ENCODE results near the gene SIGLEC9. TPM values are rescaled to one million over a fixed set of nuclear protein-coding genes. Genes with fewer than 3 reads are reported as not detected.
"Not testable (repeated sequence)": the region's sequence is repeated elsewhere in the genome, so short reads cannot be mapped to it uniquely, and the experiment has no call there.

The SIGLEC9 gene
- total RNA-seq, 1 donor from 2014 or later, result 0.18 TPM

DNA sequence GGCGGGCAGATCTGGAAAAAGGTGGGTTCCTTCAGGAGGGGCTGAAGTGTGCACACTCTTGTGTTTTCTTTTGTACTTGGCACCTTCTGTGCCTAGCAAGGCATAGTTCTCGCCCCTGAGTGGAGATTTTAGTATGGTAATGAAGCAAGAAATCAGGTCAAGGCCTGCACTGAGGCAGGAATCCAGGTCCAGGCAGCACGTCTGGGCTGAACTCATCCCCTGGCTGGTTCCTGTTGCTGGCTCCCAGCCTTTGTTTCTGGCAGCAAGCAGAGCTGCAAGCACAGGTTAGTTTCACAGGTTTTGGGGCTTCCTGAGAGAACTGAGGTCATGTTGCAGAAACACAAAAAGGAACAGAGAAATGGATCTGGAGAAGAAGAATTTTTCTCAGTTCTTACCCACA is 38.6 kb downstream of the SIGLEC9 start:
- Mint-ChIP-seq H3K27ac (no peak overlapping the region), H3K27me3 (ENCODE audit: low read depth) (peaks cover 6% of the 10 kb centered on the region), H3K4me1 (ENCODE audit: low read depth) (peaks cover 50% of the 10 kb centered on the region)

DNA sequence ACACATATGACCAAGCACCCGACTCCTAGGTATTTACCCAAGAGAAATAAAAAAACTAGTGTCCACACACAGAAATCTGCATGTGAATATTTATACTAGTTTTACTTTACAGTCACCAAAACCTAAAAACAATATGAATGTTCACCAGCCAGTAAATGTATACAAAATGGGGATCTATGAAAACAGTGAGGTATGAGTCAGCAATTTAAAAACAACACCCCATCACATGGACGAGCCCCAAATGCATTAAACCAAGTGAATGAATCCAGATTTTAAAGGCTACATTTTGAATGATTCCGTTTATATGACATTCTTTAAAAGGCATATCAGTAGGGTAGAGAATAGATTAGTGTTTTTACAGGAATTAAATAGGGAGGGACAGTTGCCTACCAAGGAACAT is 39.5 kb downstream of the SIGLEC9 start:
- Mint-ChIP-seq H3K4me1 (ENCODE audit: low read depth) (peaks cover 52% of the 10 kb centered on the region), H3K9me3 (no peaks in the 10 kb centered on the region), H3K27ac (peak overlapping the region; percentile 33), H3K27me3 (ENCODE audit: low read depth) (peaks cover 4% of the 10 kb centered on the region), H3K4me3 (ENCODE audit: low read depth) (no peak overlapping the region), H3K36me3 (ENCODE audit: low read depth) (no peaks in the 10 kb centered on the region)
- DNase-seq (ENCODE audit: low spot score), result no peak
- intact Hi-C loops (cut with micrococcal nuclease), result no loop called here

More for the DNA sequence above, 38.6 kb downstream of the SIGLEC9 start:
- intact Hi-C loops (cut with micrococcal nuclease), result no loop called here
- H3K4me3 Mint-ChIP-seq (ENCODE audit: low read depth), result no peak overlapping the region
- H3K9me3 Mint-ChIP-seq, result no peaks in the 10 kb centered on the region
- H3K36me3 Mint-ChIP-seq (ENCODE audit: low read depth), result no peaks in the 10 kb centered on the region
- DNase-seq (ENCODE audit: low spot score), result no peak

DNA sequence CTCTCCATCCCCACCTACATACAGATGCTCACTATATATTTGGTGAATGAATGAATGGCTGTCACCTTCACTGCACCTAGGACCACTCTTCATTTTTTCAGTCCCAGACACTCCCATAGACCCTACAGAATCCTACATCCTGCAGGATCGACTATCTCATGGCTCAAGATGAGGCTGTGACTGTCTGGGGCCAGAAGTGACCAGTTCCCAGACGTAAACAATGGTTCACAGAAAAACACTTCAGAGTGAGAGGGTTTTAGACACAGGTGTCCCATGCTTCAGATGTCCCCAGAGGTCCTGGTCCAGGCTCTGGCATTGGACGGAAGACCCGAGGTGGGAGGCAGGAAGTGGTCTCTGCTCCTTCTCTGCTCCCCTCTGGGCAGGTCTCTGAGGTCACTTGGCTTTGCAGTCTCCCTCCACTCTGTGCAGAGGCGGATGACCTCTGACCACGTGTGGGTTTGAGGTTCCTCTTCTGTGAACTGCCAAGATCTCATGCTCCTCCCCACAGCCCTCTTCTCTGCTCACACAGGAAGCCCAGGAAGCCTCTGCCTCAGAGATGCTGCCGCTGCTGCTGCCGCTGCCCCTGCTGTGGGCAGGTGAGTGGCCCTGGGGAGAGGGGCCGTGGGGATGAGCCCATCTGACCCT is 42.3 kb downstream of the SIGLEC9 start:
- Mint-ChIP-seq H3K27me3 (ENCODE audit: low read depth) (peaks cover 14% of the 10 kb centered on the region), H3K36me3 (ENCODE audit: low read depth) (peaks cover 3% of the 10 kb centered on the region), H3K9me3 (no peaks in the 10 kb centered on the region), H3K4me3 (ENCODE audit: low read depth) (peak overlapping the region; percentile 77), H3K27ac (peak overlapping the region; percentile 50), H3K4me1 (ENCODE audit: low read depth) (peaks cover 47% of the 10 kb centered on the region)
- intact Hi-C loops (cut with micrococcal nuclease), result loop anchor here (5.0 kb wide), 1 partner anchor 40 kb away; no protein-coding TSS in a partner anchor
- DNase-seq (ENCODE audit: low spot score), result peak; percentile 29

DNA sequence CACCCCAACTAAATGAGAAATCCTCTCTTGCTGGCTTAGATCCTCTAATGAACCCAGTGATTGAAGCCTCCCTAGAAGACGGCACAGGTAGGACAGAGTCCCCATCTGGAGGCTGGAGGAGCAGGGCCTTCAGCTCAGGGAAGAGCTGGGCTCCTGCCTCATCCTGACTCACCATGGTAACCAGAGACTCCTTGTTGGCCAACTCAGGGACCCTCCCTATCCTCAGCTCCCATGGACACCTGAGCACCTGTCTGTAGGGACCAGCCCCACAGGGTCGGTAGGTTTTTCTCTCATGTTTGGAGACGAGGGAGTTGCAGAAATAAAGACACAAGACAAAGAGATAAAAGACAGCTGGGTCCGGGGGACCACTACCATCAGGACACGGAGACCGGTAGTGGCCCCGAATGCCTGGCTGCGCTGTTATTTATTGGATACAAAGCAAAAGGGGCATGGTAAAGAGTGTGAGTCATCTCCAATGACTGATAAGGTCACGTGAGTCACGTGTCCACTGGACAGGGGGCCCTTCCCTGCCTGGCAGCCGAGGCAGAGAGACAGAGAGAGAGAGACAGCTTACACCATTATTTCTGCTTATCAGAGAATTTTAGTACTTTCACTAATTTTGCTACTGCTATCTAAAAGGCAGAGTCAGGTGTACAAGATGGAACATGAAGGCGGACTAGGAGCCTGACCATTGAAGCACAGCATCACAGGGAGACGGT is 44.0 kb downstream of the SIGLEC9 start:
- no peak for DNase-seq (ENCODE audit: low spot score)
- Mint-ChIP-seq H3K27ac (no peak overlapping the region), H3K4me3 (ENCODE audit: low read depth) (peak overlapping the region; percentile 67), H3K27me3 (ENCODE audit: low read depth) (peaks cover 10% of the 10 kb centered on the region), H3K9me3 (no peaks in the 10 kb centered on the region), H3K4me1 (ENCODE audit: low read depth) (peaks cover 40% of the 10 kb centered on the region), H3K36me3 (ENCODE audit: low read depth) (peaks cover 3% of the 10 kb centered on the region)
- intact Hi-C loops (cut with micrococcal nuclease), result loop anchor here (1.0 to 5.0 kb wide), 2 partner anchors 10 to 39 kb away; no protein-coding TSS in a partner anchor

DNA sequence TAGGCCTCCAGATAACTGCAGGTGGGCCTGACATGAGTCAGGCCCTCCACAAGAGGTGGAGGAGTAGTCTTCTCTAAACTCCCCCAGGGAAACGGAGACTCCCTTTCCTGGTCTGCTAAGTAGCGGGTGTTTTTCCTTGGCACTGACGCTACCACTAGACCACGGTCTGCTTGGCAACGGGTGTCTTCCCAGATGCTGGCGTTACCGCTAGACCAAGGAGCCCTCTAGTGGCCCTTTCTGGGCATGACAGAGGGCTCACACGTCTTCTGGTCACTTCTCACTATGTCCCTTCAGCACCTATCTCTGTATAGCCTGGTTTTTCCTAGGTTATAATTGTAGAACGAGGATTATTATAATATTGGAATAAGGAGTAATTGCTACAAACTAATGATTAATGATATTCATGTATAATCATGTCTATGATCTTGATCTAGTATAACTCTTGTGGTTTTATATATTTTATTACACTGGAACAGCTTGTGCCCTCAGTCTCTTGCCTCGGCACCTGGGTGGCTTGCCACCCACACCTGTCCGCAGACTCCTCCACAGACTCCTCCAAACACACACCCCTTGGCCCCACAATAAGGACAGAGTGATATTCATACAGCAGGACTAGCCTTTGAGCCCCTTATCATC is 44.7 kb downstream of the SIGLEC9 start:
- not testable (repeated sequence) for H3K4me3 Mint-ChIP-seq (ENCODE audit: low read depth); H3K9me3 Mint-ChIP-seq; H3K27me3 Mint-ChIP-seq (ENCODE audit: low read depth); H3K36me3 Mint-ChIP-seq (ENCODE audit: low read depth); H3K27ac Mint-ChIP-seq
- H3K4me1 Mint-ChIP-seq (ENCODE audit: low read depth), result peaks cover 36% of the 10 kb centered on the region
- DNase-seq (ENCODE audit: low spot score), result peak; percentile 49
- intact Hi-C loops (cut with micrococcal nuclease), result loop anchor here (1.0 to 5.0 kb wide), 2 partner anchors 11 to 38 kb away; no protein-coding TSS in a partner anchor

DNA sequence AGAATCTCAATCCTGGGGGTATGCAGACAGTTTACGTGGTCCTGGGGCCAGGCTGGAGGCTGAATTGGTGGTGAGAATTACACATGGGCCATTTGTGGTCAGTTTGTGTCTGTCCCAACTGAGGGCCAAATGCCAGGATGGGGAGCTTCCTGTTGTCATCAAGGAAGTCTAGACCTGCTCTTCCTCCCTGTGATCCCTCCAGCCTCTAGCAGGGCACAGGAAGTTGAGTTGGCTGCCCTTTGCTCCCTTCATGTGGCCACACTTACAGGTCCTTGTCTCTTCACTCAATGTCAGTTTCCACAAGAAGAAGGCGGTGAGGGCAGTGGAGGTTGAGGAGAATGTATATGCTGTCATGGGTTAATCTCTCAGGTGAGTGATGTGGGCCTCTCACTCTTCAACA is 47.5 kb downstream of the SIGLEC9 start:
- Mint-ChIP-seq H3K4me3 (ENCODE audit: low read depth) (no peak overlapping the region), H3K36me3 (ENCODE audit: low read depth) (peaks cover 3% of the 10 kb centered on the region), H3K27me3 (ENCODE audit: low read depth) (peaks cover 10% of the 10 kb centered on the region), H3K4me1 (ENCODE audit: low read depth) (peaks cover 26% of the 10 kb centered on the region), H3K27ac (no peak overlapping the region), H3K9me3 (no peaks in the 10 kb centered on the region)
- no peak for DNase-seq (ENCODE audit: low spot score)
- intact Hi-C loops (cut with micrococcal nuclease), result no loop called here

DNA sequence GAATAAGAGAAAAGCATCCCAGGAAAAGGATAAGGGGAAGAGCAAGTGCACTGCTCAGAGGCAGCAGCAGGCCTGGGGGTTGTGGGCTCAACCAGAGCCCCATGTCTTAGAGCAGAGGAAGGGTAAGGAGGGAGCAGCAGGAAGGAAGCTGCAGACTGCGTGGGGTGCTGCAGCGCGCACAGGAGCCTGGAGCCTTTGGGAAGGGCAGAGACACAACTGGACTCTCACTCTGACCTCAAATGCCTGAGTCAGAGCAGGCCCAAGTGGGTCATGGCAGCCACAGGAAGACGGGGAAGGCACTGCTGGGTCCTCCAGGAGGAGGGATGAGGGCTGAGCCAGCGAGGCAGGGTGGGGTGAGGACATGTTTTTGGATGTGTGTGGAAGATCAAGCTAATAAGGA is 49.0 kb downstream of the SIGLEC9 start:
- Mint-ChIP-seq H3K27ac (no peak overlapping the region), H3K27me3 (ENCODE audit: low read depth) (peaks cover 15% of the 10 kb centered on the region), H3K36me3 (ENCODE audit: low read depth) (peaks cover 3% of the 10 kb centered on the region), H3K4me3 (ENCODE audit: low read depth) (no peak overlapping the region), H3K4me1 (ENCODE audit: low read depth) (peaks cover 13% of the 10 kb centered on the region), H3K9me3 (no peaks in the 10 kb centered on the region)
- DNase-seq (ENCODE audit: low spot score), result no peak
- intact Hi-C loops (cut with micrococcal nuclease), result no loop called here

DNA sequence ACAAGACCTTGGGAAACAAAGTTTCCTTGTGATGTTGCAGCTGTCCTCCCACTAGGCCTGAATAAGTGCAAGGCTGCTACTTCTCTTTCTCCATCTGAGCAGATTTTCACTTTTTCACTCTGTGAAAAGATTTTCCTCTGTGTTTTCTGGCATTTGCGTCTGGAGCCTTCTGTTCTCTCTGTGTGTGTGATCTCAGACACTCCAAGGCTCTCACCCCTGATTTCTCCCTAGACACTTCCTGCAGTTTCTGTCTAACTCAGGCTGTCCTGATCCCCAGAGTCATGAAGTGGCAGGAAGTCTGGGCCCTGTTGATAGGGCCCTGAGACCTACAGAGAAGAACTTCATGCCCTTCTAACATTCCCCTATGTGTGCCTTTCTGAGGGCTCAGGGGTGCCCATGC is 54.5 kb downstream of the SIGLEC9 start:
- peaks cover 11% of the 10 kb centered on the region for H3K27me3 Mint-ChIP-seq (ENCODE audit: low read depth)
- no peak overlapping the region for H3K27ac Mint-ChIP-seq
- peaks cover 2% of the 10 kb centered on the region for H3K4me1 Mint-ChIP-seq (ENCODE audit: low read depth)
- H3K36me3 Mint-ChIP-seq (ENCODE audit: low read depth), result no peaks in the 10 kb centered on the region
- intact Hi-C loops (cut with micrococcal nuclease), result no loop called here
- no peak for DNase-seq (ENCODE audit: low spot score)
- no peaks in the 10 kb centered on the region for H3K9me3 Mint-ChIP-seq
- H3K4me3 Mint-ChIP-seq (ENCODE audit: low read depth), result no peak overlapping the region

Other genes starting within 250 kb of the SIGLEC9 start
- not detected in 2 replicates for gene KLK4, start 213.5 kb upstream of the SIGLEC9 start, total RNA-seq
- not detected in 2 replicates for gene KLK5, start 171.9 kb upstream of the SIGLEC9 start, total RNA-seq
- gene KLK6, start 155.3 kb upstream of the SIGLEC9 start, total RNA-seq, result not detected in 2 replicates
- not detected in 2 replicates for gene KLK7, start 141.0 kb upstream of the SIGLEC9 start, total RNA-seq
- not detected in 2 replicates for gene KLK8, start 123.3 kb upstream of the SIGLEC9 start, total RNA-seq
- not detected in 2 replicates for gene KLK10, start 105.2 kb upstream of the SIGLEC9 start, total RNA-seq
- gene KLK11, start 98.3 kb upstream of the SIGLEC9 start, total RNA-seq, result not detected in 2 replicates
- not detected in 2 replicates for gene KLK12, start 89.9 kb upstream of the SIGLEC9 start, total RNA-seq
- gene KLK13, start 59.8 kb upstream of the SIGLEC9 start, total RNA-seq, result not detected in 2 replicates
- 0.44 and 0.52 TPM in 2 replicates for gene KLK14, start 42.0 kb upstream of the SIGLEC9 start, total RNA-seq
- 9.7 and 11.0 TPM in 2 replicates for gene CTU1, start 16.5 kb upstream of the SIGLEC9 start, total RNA-seq
- gene SIGLEC7, start 17.4 kb downstream of the SIGLEC9 start, total RNA-seq, result not detected in 2 replicates
- gene CD33, start 100.2 kb downstream of the SIGLEC9 start, total RNA-seq, result 14.3 and 17.0 TPM in 2 replicates
- not detected in 2 replicates for gene SIGLECL1, start 126.2 kb downstream of the SIGLEC9 start, total RNA-seq
- gene IGLON5, start 186.7 kb downstream of the SIGLEC9 start, total RNA-seq, result 7.0 TPM in 2 replicates
- gene VSIG10L, start 217.2 kb downstream of the SIGLEC9 start, total RNA-seq, result 9.5 and 10.4 TPM in 2 replicates
- 209 and 215 TPM in 2 replicates for gene ETFB, start 241.5 kb downstream of the SIGLEC9 start, total RNA-seq
- gene CLDND2, start 244.1 kb downstream of the SIGLEC9 start, total RNA-seq, result 13.8 and 14.9 TPM in 2 replicates
- 332 and 342 TPM in 2 replicates for gene NKG7, start 247.7 kb downstream of the SIGLEC9 start, total RNA-seq